GM18520 (cell line): ENCODE measurements around the gene RNF112.

Experiments
- ATAC-seq: cut with Tn5 transposase; IDR thresholded peaks from one replicate; pipeline ENCODE4 v1.9.1; 2021; ENCODE audit not compliant: unreplicated experiment

The RNF112 gene

GRCh38 chr17:19387921-19388521 is 23.0 kb upstream of the RNF112 start:
- ATAC-seq, result no peak

DNA sequence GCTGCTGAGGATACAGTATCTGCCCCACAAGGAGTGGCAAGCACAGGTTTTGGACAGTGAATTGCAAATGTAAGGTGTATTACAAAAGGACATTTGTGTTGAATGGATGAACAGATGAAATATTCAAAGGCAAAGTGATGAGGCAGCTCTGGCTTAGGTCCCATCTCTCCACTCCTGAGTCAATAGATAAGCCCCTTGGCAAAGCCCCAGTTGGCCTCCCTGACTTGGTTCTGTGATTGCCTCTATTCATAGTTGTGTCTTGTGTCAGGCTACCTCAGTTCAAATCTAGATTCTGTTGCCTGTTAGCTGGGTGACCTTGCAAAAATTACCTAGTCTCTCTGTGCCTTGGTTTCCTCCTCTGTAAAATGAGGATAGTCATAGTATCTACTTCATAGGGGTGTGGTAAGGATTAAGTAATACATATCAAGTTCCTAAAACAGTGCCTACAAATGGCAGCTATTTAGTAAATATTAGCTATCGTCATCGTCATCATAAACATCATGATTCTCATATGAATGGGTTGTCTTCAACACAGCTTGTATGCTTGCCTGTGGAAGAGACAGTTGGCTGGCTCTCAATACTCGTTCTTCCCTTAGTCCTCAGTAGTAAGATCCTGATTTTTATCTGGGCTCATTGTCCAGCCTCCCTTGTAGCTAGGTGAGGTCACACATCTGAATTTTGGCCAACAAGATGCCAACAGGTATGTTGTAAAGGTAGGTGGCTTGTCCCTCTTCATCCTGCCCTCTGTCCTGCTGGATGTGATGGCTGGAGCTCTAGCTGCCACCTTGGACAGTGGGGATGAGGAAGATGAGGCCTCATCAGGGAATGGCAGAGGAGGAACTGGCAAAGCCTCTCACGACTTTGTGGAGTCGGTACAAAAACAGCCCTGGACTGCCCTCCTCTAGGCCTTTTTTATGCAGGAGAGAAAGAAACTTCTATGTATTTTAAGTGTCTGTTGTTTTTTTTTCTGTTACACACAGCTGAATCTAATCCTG is 21.9 kb upstream of the RNF112 start:
- ATAC-seq, result no peak

DNA sequence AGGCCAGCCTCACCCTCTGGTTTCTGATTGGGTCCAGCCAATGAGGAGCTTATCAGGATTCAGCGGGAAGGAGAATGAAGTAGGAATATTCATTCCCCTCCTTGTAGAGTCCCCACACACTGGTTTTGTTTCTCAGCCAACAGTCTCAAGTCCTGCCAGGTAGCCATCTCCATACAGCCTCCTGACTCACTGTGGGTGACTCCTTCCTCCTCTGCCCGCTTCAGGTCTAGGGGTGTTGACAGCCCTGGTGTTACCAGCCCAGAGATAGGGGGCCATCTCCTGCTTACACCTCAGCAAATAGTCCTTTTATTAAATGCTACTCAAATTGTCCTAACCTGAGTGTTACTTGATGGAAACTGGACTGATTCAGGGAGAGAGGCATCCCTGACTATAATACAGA is 20.1 kb upstream of the RNF112 start:
- ATAC-seq, result no peak

- no peak for ATAC-seq
These were observed 19.6 kb upstream of the RNF112 start for GRCh38 chr17:19391432-19391831.

GRCh38 chr17:19392303-19392702 is 18.7 kb upstream of the RNF112 start:
- ATAC-seq, result no peak

DNA sequence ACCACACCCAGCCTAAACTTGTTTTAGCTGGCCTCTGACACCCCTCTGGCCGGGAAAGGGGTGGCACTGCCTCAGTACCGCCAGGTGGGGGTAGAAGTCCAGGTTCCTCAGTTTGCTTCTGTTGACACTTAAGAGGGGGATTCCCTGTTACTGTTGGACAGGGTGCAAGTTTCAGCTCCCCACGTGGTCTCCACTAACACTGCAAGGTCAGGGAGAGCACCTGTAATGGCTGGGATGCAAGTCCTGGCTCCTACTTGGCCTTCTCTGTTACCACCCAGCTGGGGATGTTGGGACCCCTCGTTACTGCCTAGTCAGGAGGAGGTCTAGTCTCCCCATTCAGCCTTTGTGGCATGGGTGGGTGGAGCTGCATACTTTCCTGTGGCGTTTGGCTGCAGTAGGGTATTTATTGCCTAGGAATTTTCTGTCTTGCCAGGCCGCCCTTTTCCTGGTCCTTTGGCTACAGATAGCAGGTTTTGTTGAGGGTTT is 13.4 kb upstream of the RNF112 start:
- ATAC-seq, result no peak

- ATAC-seq, result no peak
These were observed 12.5 kb upstream of the RNF112 start for GRCh38 chr17:19398301-19399181.

DNA sequence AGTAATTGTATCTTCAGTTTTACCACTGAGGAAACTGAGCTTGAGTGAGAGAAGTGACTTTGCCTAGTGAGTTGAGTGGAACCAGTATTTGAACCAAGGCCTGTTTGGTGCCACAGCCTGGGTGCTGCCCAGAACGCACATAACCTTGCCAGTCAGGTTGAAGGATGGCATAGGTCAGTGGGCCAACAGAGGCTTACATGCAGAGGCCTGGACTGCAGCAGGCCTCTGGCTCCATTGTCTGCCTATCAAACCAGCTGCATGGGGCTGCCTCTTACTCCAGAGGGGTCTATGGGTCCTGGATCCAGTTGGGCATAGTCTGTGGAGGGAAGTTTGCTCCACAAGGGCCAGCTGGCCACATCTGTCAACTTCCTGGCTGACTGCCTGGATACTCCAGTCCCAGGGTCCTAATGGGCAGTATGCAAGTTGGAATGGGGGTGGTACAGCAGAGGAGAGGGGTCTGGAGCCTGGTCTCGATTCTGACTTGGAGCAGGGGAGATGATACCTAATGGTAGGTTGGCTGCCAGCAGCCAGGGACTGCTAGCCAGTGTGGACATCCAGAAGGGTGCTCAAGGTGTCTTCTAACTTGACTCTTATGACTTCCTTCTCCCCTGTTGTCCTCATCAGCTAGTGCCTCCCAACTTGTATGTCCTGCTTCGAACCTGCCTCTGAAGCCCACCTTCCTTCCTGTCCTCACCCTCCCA is 11.1 kb upstream of the RNF112 start:
- no peak for ATAC-seq

DNA sequence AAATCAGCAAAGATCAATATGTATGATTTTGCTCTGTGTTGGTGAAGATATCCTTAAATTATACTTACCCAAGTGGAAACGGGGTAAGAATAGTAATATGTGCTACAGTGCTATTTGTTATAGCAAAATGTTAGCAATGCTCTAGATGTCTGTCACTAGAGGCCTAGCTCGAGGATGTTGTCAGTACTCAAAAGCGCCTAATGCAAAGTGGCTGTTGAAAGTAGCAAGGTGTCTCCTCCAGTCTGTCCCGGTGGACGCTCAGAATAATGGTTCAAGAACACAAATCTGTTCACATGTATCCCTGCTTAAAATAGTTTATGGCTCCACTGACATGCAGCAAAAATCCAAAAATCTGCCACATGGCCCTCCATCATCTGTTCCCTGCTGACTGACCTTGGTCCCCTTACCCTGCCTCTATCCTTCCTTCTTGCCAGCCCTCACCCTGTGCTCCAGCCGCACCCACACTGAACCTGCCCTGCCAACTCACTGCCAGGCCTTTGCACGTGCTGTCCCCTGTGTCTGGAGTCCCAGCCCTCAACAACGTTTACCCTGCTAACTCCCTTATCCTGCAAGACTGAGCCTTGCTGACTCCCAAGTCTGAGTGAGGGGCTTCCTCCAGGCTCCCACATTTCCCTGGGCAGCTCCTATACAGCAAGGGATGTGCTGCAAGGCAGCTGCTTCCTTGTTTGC is 9.6 kb upstream of the RNF112 start:
- ATAC-seq, result no peak

DNA sequence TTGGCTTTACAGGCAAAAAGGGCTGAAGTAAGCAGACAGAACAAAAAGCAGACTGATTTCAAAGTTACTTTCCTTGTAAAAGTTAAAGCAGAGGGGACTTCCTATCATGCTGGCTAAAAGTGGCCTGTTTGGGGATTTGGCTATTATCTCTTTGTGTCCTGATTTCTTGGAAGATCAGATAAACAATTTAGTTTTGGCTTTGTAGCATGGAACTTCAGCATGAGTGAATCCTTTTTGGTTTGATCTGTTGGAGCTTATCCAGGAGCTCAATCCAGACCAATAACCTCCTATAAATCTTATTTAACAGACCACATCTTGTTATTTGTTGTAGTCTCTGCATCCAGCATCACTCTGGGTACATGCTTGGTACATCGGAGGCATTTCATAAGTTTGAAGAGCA is 8.9 kb upstream of the RNF112 start:
- ATAC-seq, result no peak

GRCh38 chr17:19403021-19403420 is 8.0 kb upstream of the RNF112 start:
- no peak for ATAC-seq

- no peak for ATAC-seq
These were observed 6.8 kb upstream of the RNF112 start for GRCh38 chr17:19404264-19404663.

DNA sequence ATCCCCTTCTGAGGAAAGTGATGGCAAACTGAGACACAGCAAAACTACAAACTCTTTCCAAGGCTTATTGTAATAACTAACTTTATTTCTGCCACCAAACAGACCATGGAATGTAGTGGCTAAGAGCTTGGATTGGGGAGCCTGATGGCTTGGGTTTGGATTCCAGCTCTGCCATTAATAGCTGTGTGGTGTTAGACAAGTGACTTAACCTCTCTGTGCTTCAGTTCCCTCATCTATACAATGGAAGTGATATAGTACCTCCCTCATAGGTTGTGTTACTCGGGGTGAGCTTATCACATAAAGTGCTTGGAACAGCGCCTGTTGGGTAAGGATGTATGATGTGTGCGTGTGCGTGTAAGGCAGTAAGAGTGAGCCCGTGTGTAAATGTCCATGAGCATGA is 5.9 kb upstream of the RNF112 start:
- no peak for ATAC-seq

DNA sequence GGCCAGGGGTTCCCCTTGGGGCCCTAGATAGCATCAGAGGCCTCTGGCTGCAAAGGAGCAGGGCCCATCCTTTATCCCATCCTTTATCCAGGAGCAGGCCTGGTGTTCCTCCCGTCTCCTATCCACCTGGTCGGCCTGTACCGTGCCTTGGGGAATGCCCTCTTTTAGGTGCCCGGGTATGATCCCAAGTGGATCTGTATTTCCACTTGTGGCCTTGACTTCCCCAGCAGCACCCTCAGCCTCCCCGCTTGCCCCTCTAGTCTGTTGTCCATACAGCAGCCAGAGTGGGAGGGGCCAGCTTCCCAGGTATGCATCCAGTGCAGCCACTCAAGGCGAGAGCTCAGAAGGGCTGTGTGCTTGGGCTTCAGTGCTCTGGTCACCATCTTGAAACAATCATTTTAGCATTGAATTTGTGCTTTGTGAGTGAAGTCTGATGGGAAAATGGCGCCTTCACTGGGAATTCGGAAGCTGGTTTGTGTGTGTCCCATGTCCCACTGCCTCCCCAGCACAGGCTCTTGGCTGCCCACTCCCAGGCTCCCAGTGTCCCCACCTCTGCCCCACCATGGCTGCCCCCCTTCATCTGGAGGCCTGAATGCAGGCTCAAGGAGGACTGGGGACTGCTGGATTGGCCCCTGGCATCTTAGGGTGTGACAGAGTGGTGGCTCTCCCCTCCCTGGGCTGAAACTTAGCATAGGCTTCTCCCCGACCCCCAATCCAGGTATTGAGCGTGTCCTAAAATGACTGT is 3.3 kb upstream of the RNF112 start:
- ATAC-seq, result no peak

- no peak for ATAC-seq
These were observed 2.7 kb upstream of the RNF112 start for GRCh38 chr17:19408346-19408710.

- ATAC-seq, result no peak
These were observed 2.0 kb upstream of the RNF112 start for GRCh38 chr17:19409066-19409465.

DNA sequence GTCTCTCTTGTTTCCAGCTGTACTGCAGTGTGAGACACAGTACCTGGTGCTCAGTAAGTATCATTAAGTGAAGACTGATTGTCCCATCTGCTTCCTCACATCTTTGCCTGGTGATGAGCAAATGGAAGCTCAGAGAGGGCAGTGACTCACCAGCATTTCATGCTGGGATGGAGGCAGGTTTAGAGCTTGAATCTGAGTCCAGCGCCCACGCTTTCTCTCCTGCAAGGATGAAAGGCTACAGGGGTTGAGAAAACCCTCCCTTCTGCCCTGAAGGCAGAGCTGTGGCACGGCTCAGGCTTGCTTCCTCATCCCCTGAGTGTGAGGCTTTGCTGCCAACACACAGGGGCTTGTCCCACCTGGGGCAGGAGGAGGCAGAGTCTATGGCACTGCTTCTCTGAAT is 1.5 kb upstream of the RNF112 start:
- ATAC-seq, result no peak

- ATAC-seq, result no peak
These were observed 941 bp upstream of the RNF112 start for GRCh38 chr17:19410091-19410490.

DNA sequence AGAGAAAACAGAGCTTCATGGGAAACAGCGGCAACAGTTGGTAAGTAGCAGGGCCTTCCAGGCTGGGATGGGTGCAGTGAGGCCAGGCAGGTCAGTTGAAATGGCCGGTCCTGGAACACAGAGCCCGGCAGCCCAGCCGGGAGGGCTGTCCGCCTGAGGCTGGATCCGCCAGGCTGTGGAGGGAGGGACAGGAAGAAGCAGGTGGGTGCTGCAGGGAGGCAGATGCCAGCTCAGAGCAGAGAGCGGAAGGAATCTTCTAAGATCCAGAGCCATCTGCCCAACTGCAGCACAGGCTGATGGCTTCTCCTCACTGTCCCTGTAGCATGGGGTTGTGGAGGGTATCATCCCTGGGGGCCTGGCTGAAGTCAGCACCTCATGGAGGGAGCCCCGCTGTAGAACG is 599 bp downstream of the RNF112 start:
- no peak for ATAC-seq
